HG02623 (cell line): ENCODE results near the gene RIPK3.
"Not testable (repeated sequence)": the region's sequence is repeated elsewhere in the genome, so short reads cannot be mapped to it uniquely, and the experiment has no call there.

Experiments used
- ATAC-seq: cut with Tn5 transposase; IDR thresholded peaks from one replicate; pipeline ENCODE4 v1.9.1; 2021; ENCODE audit warnings: moderate library complexity; ENCODE audit not compliant: unreplicated experiment

RIPK3 gene

DNA sequence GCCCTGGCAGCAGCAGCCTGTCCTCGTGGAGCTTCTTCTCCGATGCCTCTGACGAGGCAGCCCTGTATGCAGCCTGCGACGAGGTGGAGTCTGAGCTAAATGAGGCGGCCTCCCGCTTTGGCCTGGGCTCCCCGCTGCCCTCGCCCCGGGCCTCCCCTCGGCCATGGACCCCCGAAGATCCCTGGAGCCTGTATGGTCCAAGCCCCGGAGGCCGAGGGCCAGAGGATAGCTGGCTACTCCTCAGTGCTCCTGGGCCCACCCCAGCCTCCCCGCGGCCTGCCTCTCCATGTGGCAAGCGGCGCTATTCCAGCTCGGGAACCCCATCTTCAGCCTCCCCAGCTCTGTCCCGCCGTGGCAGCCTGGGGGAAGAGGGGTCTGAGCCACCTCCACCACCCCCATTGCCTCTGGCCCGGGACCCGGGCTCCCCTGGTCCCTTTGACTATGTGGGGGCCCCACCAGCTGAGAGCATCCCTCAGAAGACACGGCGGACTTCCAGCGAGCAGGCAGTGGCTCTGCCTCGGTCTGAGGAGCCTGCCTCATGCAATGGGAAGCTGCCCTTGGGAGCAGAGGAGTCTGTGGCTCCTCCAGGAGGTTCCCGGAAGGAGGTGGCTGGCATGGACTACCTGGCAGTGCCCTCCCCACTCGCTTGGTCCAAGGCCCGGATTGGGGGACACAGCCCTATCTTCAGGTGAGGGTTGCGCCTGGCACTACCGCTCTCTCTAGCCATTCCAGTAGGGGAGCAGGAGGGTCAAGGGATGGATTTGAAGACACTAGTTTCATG, 30.3 kb upstream of the RIPK3 start:
- no peak for ATAC-seq

DNA sequence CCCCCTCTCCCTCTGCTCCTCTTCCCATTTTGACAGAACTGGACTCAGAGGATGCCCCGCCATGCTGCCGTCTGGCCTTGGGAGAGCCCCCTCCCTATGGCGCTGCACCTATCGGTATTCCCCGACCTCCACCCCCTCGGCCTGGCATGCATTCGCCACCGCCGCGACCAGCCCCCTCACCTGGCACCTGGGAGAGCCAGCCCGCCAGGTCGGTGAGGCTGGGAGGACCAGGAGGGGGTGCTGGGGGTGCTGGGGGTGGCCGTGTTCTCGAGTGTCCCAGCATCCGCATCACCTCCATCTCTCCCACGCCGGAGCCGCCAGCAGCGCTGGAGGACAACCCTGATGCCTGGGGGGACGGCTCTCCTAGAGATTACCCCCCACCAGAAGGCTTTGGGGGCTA, 29.7 kb upstream of the RIPK3 start:
- ATAC-seq = no peak

DNA sequence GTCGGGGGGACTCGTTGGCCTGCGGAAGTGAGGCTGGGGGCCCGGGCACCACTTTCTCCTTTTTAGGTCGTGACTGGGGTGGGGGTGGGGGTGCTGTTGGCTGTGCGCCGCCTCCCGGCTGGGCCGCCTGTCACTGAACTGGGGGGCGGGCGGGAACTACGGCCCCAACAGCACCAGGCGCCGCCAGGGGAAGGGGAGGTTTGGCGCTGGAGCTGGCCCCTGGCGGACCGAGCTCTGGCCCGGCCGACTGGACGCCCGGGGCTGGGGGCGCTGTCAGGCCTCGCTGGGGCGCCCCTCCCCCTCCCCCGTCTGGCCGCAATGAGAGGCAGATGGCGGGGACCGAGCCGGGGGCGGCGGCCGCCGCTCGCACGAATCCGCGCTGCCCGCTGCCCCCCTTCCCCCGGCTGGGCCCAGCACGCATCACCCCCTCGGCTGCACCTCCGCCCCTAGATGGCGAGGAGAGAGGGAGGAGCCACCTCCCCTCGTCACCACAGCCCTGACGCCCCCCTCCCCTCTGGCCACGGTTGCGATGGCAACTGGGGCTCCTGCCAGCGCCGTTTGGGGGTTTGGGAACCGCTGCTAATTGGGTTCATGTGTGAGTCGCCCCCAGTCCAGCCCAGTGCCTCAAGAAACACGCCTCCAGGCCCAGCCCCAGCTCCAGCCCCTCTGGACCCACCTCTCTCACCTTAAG, 28.9 kb upstream of the RIPK3 start:
- no peak for ATAC-seq

DNA sequence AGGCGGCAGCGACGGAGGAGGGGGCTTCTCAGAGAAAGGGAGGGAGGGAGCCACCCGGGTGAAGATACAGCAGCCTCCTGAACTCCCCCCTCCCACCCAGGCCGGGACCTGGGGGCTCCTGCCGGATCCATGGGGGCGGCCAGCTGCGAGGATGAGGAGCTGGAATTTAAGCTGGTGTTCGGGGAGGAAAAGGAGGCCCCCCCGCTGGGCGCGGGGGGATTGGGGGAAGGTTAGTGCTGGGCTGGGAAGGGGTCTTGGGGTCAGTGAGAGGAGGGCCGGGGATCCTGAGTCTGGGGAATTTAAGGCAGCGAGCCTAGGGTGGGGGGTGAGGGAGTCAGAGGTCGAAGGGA, 28.4 kb upstream of the RIPK3 start:
- ATAC-seq = no peak

DNA sequence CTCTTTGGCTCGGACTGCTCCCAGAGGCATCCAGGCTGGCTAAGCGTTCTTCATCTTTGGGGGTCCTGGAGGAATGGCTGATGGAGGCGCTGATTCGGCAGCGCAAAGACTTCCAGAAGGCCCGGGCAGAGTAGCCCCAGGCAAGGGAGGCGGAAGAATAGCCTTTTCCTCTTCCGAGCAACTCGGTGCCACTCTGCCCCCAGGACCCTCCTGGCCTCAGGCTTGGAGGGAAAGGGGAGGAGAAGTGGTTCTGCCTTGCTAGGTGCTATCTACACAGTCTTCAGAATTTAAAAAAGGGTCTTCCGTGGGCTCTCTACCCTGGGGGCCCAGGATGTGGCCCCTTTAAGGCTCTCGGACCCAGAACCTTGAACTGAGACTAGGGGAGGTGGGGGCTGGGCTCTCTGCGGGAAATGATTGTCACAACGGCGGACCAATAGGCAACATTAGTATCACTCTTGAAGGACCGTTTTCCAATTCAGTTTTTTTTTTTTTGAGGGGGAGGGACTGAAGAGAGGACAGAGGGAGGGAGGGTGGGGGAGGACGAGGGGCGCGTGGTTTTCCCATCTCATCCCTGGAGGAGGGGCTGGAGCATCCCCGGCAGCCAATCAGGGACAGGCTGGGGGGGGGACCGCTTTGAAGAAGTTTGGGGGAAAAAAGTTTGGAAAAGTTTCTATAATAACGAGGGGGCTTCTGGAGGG, 27.9 kb upstream of the RIPK3 start, which contains the start of gene NFATC4:
TSS of gene NFATC4 (plus strand) at position 671 of the 698 bp plus-strand sequence. CDS start 157 bp downstream, outside the sequence.
- no peak for ATAC-seq

DNA sequence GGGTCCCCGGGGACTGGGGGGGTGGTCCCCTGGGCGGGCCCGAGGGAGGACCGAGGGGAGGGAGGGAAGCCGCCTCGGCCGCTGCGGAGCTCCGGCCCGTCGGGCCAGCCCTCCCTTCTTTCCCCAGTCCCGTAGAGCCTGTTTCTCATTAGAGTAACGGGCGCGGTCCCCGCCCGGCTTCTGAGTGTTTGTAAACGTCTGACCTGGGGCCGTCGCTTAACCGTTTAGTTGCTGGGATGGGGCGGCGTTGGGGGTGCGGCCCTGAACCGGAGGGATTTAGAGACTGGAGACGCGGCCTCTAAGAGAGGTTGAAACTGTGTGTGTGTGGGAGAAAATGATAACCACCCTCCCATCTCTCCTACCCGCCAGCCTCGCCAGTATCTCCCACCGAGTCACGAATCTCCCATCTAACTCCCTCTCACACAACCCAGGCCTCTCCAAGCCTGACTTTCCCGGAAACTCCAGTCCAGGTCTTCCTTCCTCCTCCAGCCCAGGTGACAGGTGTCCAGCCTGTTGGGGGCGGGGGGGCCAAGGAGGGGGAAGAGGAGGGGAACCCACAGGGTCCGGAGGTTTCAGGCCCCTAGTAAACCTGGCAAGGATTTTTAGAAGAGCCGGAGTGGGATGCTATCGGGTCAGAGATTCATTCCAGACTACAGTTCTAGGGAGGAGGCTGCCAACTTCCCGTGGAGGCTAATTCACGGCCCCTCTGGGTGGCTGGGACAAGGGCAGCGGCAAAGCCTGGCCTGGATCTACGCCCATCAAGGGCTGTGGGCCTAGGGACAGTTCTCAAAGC, 27.1 kb upstream of the RIPK3 start:
- peak; percentile 49 for ATAC-seq

DNA sequence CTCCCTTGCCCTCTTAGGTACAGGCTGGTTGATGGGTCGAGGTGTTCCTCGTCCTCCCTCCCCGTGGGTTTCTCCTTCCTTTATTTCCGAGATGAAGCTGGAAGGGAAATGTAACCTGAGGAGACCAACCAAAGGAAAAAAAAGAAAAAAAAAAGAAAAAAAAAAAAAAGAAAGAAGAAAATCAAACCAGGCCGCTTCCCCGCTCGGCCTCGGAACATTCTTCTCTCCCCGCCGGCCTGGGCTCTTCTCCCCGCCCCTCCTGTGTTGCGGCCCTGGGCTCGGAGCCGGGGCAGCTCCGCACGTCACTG, 26.6 kb upstream of the RIPK3 start:
- no peak for ATAC-seq

DNA sequence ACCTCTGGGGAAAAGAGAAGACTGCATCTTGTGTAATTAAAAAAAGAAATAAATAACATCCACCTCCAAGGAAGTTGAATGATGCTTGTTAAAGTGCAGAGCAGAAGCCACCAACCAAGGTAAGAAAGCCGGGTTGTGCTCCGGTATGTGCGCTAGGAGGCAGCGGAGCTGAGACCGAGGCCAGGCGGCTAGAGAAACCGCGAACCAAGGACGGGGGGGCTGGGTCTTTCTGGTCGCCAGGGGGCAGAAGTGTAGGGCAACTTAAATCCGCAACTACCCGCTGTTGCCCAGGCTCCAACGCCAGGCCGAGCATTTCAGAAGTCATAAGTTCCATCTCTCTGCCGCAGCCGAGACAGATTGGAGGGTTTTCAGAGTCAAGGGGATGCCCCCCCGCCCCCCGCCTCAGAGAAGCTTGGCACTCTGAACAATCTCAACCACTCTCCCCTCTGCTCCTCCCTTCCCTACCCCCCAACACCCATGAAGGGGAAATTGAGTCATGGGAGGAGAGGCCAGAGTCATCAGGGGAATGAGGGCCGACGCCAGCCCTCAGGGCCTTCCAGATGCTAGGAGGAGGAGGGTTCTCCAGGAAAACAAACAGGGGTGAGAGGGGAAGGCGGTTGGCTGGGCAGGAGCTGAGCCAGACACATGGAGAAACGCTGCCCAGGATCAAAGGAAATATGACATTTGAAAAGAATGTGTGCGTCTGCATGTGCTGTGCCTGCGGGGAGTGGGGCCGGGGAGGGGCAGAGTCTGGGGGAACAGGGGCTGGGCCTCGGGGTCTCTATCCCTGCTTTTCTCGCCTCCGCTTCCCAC, 26.0 kb upstream of the RIPK3 start:
- ATAC-seq = peak; percentile 37

DNA sequence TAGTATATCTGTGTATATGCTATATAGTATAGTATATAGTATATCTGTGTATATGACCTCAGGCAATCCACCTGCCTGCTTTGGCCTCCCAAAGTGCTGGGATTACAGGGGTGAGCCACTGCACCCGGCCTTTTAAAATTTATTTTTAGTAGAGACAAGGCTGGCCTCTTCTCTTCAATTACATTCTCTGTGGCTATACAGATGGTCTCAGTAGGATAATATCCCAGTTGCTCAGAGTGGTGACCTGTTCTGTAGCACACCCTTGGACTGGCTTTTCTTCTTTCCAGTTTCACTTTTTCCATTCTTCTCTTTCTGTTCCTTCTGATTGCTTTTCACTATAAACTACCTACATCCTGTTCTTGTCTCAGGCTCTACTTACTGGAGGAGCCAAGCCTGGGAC, 25.1 kb upstream of the RIPK3 start:
- no peak for ATAC-seq

DNA sequence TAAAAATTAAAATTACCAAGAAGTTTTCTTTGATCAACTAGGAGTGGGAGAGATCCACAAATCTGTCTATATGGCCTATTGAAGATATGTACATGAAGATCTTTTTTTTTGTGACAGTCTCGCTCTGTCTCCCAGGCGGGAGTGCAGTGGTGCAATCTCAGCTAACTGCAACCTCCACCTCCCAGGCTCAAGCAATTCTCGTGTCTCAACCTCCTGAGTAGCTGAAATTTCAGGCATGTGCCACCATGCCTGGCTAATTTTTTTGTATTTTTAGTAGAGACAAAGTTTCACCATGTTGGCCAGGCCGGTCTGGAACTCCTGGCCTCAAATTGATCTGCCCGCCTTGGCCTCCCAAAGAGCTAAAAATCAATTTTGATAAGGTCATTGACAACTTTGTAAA, 23.6 kb upstream of the RIPK3 start:
- ATAC-seq = no peak

DNA sequence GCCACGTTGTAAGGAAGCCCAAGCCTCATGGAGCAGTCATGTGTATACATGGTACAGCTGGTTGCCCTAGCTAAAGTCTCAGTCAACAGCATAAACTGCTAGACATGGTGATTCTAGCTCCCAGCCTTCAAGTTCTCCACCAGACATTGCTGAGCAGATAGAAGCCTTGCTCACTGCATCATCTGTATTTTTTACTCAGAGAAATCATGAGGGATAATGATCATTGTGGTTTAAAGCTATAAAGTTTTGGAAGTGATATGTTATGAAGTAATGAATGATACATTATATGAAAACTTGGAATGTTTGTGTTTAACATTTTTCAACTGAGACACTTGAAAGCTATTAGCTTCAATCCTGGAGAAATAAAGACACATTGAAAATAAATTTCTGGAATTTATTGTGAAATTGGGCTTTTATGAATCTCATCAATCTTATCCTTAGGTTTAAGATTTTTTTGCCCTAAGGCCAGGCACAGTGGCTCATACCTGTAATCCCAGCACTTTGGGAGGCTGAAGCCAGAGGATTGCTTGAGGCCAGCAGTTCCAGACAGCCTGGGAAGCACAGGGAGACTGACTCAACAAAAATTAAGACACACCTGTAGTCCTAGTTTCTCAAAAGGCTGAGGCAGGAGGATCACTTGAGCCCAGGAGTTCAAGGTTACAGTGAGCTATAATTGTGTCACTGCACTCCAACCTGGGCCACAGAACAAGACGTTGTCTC, 22.6 kb upstream of the RIPK3 start:
- ATAC-seq = no peak

DNA sequence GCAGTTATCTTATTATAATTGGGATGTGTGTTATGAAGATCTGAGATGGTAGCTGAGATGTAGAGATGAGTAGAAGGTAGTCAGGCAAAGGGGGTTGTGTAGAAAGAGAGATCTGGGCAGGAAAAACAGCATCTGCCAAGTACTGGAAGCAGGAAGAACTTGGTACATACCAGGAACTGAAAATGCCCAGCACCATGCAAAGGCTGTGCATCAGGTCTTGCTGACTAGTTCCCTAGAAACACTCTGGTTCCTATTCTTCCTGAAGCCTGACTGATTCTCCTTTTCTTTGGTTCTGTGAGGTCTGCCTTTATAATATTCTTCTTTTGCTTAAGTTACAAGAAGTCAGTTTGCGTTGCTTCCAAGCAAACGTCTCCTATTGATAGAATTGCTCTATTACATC, 21.5 kb upstream of the RIPK3 start:
- no peak for ATAC-seq

DNA sequence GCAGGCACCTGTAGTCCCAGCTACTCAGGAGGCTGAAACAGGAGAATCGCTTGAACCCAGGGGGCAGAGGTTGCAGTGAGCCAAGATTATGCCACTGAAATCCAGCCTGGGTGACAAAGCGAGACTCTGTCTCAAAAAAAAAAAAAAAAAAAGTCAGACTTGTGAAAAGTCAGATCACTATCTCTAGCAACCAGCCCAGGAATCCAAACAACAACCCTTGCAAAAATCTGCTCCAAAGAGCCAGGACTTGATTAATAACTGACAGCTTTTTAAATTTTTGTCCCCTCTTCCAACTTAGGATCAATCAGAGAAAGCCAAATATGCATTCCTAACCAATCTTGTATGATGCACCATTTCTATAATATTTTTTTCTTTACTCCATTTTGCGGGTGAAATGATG, 20.5 kb upstream of the RIPK3 start:
- no peak for ATAC-seq

DNA sequence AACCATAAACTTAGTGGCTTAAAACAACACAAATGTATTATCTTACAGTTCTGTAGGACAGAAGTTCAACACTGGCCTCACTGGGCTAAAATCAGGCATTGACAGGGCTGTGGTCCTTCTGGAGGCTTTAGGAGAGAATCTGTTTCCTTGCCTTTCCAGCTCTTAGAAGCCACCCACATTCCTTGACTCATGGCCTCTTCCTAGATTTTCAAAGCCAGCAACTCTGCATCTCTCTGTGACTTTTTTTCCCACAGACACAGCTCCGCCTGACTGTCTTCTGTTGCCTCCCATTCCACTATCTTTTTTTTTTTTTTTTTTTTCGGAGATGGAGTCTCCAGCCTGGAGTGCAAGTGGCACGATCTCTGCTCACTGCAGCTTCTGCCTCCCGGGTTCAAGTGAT, 16.4 kb upstream of the RIPK3 start:
- no peak for ATAC-seq

DNA sequence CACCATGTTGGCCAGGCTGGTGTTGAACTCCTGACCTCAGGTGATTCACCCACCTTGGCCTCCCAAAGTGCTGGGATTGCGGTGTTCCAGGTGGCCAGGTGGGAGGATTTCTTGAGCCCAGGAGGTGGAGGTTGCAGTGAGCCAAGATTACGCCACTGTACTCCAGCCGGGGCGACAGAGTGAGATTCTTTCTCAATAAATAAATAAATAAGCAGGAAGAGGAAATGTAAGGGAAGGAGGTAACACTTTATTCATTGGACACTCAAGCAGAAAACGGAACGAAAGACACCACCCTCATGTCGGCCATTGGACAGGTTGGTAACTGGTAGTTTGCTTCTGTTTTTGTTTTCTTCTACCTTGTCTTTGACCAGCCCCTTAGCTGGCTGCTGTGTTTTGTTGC, 15.2 kb upstream of the RIPK3 start:
- ATAC-seq = no peak

DNA sequence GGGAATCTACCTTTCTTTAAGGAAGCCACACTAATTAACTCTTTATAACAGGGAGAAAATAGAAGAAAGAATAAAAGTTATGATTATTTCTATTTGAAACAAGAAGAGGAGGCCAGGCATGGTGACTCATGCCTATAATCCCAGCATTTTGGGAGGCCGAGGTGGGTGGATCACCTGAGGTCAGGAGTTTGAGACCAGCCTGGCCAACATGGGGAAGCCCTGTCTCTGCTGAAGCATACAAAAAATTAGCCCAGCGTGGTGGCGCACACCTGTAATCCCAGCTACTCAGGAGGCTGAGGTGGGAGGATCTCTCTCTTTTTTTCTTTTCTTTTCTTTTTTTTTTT, 14.7 kb upstream of the RIPK3 start:
- ATAC-seq = not testable (repeated sequence)

DNA sequence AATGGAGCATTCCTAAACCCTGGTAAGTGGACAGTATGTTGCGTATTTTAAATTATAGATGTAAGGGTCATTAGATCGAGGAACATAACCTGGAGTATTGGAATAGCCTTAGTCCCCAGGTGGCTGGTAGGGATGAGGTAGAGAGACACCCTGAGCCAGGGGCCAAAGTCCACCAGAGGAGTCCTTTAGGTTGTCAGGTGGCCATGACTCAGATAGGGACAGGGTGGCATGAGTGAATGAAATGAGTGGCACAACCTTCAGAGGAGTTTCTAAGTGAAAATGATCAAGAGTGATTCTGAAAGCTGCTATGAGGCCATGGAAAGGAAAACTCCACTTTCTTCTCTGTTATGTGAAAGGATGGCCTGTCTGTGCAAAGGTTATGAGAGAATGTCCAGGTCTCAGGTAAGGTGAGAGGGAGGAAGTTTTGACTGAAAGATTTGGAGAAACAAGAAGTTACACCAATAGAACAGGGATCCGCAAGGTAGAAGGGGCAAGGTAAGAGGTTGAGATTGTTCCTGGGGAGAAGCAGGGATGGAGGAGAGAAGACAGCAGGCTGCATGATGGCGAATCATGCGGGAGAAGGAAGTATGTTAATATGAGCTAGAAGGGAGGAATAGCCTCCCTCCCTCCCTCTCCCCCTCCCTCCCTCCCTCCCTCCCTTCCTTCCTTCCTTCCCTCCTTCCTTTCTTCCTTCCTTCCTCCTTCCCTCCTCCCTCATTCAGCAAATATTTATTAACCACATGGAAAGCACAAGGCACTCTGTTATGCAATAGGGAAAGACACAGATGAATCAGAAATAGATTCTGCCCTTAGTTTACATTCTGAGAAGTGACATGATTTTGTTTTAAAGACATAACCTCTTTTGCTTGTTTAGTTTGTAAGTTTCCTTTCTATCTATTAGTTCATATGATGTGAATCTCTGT, 14.0 kb upstream of the RIPK3 start:
- ATAC-seq = no peak

DNA sequence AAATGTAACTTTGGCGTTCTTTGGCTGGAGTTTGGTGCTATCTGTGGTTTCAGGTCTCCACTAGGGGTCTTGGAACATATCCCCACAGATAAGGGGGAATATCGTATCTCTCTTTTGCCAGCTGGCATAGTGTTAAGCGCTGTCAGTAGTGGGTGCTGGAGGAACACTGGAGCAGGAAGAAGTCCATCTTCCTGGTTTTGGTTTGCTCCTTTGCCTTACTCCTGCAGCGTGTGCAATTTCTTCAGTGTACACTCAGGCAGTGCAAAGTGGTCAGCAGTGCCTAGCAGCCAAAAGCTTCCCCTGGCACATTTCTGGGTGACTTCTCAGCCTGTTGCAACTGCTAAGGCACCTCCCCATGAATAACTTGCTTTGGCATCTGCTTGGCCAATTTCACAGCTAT, 11.7 kb upstream of the RIPK3 start:
- ATAC-seq = no peak

DNA sequence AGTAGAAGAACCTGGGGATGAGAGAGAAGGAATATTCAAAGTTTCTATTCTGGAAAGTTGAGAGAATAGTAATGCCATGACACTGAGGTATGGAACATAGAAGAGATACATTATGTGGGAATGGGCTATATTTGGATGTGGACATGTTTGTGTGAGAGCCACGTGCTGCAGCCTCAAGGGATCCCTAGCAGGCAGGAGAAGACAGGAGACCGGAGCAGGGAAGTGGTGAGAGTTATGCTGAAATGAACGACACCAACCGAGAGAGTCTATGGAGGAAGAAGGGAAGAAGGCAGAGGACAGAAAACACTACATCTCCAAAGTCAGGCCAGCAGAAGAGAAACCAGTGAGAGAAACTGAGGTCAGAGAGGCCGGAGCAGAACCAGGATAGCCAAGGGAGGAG, 10.0 kb upstream of the RIPK3 start:
- no peak for ATAC-seq
